ENCODE measurements around the gene ATP2B2.

- TF ChIP-seq POLR2A (IDR thresholded peaks at IDR 0.05; ENCODE audit: low read length) (no peak), CTCF (IDR thresholded peaks at IDR 0.05) (no peak)
Measured at GRCh38 chr3:10449436-10449835, 56.0 kb downstream of the ATP2B2 start.
